GM23338 (cell line): ENCODE results near the gene TRAK1. TPM values are rescaled to one million over a fixed set of nuclear protein-coding genes. Genes with fewer than 3 reads are reported as not detected.

Source experiments
- ATAC-seq: fragments of 200-7000 bp; cut with Tn5 transposase; 3 replicates; pipeline ENCODE4 v1.9.1; 2020
- DNase-seq: peaks from one replicate; pipeline ENCODE4 v3.0.0-alpha.2; 2015; ENCODE audit warnings: low spot score
- H2AFZ ChIP-seq: fragments of 200-600 bp; sonication (generic); 2 replicates; pipeline ENCODE4 v1.8.0; 2016; ENCODE audit warnings: antibody characterized with exemption, mild to moderate bottlenecking, moderate library complexity
- H3F3A ChIP-seq: fragments of 200-600 bp; sonication (generic); replicated peaks from 2 replicates; pipeline ENCODE4 v1.8.0; 2017; ENCODE audit warnings: antibody characterized with exemption, mixed run types, low read depth
- H3K27ac ChIP-seq: fragments of 200-600 bp; sonication (generic); 2 replicates; pipeline ENCODE4 v1.6.1; 2016; ENCODE audit warnings: low read depth
- H3K27me3 ChIP-seq: fragments of 200-600 bp; sonication (generic); 2 replicates; pipeline ENCODE4 v1.8.0; 2016; ENCODE audit warnings: mild to moderate bottlenecking, mixed run types, moderate library complexity; ENCODE audit not compliant: insufficient read depth
- H3K36me3 ChIP-seq: fragments of 200-600 bp; sonication (generic); 2 replicates; pipeline ENCODE4 v1.8.0; 2016; ENCODE audit warnings: mild to moderate bottlenecking; ENCODE audit not compliant: insufficient read depth
- H3K4me1 ChIP-seq: fragments of 200-600 bp; sonication (generic); 2 replicates; pipeline ENCODE4 v1.8.0; 2016; ENCODE audit warnings: mild to moderate bottlenecking, moderate library complexity; ENCODE audit not compliant: insufficient read depth
- H3K4me2 ChIP-seq: fragments of 200-600 bp; sonication (generic); 2 replicates; pipeline ENCODE4 v1.7.1; 2017; ENCODE audit warnings: mixed run types
- H3K4me3 ChIP-seq: fragments of 200-600 bp; sonication (generic); 2 replicates; pipeline ENCODE4 v1.6.1; 2016; ENCODE audit warnings: mixed run types
- H3K79me2 ChIP-seq: fragments of 200-600 bp; sonication (generic); replicated peaks from 2 replicates; pipeline ENCODE4 v1.8.0; 2017; ENCODE audit warnings: mild to moderate bottlenecking; ENCODE audit not compliant: insufficient read depth
- H3K9me2 ChIP-seq: fragments of 200-600 bp; sonication (generic); 2 replicates; pipeline ENCODE4 v1.8.0; 2017; ENCODE audit not compliant: insufficient read depth
- H4K20me1 ChIP-seq: fragments of 200-600 bp; sonication (generic); replicated peaks from 2 replicates; pipeline ENCODE4 v1.8.0; 2017; ENCODE audit warnings: mild to moderate bottlenecking; ENCODE audit not compliant: insufficient read depth
- H3K27ac Mint-ChIP-seq: 2 replicates; pipeline ENCODE4 v1.8.0; 2020; ENCODE audit warnings: inconsistent platforms, mild to moderate bottlenecking, moderate library complexity, mixed read lengths
- H3K27me3 Mint-ChIP-seq: 3 replicates; pipeline ENCODE4 v1.8.0; 2022; ENCODE audit warnings: low read depth, mild to moderate bottlenecking, moderate library complexity, mixed read lengths, inconsistent platforms; ENCODE audit not compliant: insufficient read depth, poor library complexity
- H3K36me3 Mint-ChIP-seq: 3 replicates; pipeline ENCODE4 v1.8.0; 2021; ENCODE audit warnings: low read depth, mild to moderate bottlenecking, inconsistent platforms, moderate library complexity, mixed read lengths
- H3K4me1 Mint-ChIP-seq: 3 replicates; pipeline ENCODE4 v1.8.0; 2020; ENCODE audit warnings: mild to moderate bottlenecking, inconsistent platforms, mixed read lengths
- H3K4me3 Mint-ChIP-seq: 3 replicates; pipeline ENCODE4 v1.8.0; 2021; ENCODE audit warnings: moderate library complexity, mild to moderate bottlenecking, inconsistent platforms, mixed read lengths
- H3K9me3 Mint-ChIP-seq: 3 replicates; pipeline ENCODE4 v1.8.0; 2020; ENCODE audit warnings: moderate library complexity, mild to moderate bottlenecking, inconsistent platforms, mixed read lengths
- CREB1 ChIP-seq: fragments of 250-450 bp; sonication (Bioruptor Pico); IDR thresholded peaks from 2 replicates; pipeline ENCODE4 v1.5.0; 2020; ENCODE audit warnings: low read depth, mild to moderate bottlenecking, moderate library complexity
- JUNB ChIP-seq: IDR thresholded peaks from one replicate; pipeline ENCODE4 v1.6.1; 2016; ENCODE audit warnings: antibody characterized with exemption; ENCODE audit not compliant: unreplicated experiment
- NANOG ChIP-seq: IDR thresholded peaks from 2 replicates; pipeline ENCODE4 v1.6.1; 2016; ENCODE audit warnings: antibody characterized with exemption, borderline replicate concordance
- STAT1 ChIP-seq: IDR thresholded peaks from one replicate; pipeline ENCODE4 v1.6.1; 2016; ENCODE audit warnings: antibody characterized with exemption; ENCODE audit not compliant: unreplicated experiment
- polyA plus RNA-seq: library from polyadenylated mRNA; unstranded; fragments of >200 nt; fragmentation: Nextera tagmentation; extraction: Ambion mirVana; gene quantifications from 2 replicates; pipeline ENCODE4 v1.2.1, GENCODE V29; 2016
- total RNA-seq: library from RNA; depleted of rRNA; stranded (reverse); fragments of >200 nt; shearing (Covaris generic); gene quantifications from 2 replicates; pipeline ENCODE4 v1.2.3, GENCODE V29; 2014
- TF ChIP-seq, protein P1 (sequence below): fragments of 250-450 bp; sonication (Bioruptor Pico); IDR thresholded peaks from 2 replicates; pipeline ENCODE4 v1.5.0; 2020; ENCODE audit warnings: mild to moderate bottlenecking, moderate library complexity
- TF ChIP-seq, protein P2 (sequence below): IDR thresholded peaks from 2 replicates; pipeline ENCODE4 v1.6.1; 2016; ENCODE audit warnings: antibody characterized with exemption

The TRAK1 gene
- total and polyA plus RNA-seq, 2 experiments from 2014 or later, result 13.4 to 47.4 TPM

GRCh38 chr3:42159706-42160472, 68.7 kb downstream of the TRAK1 start (continued):
- TF ChIP-seq, protein P1, sequence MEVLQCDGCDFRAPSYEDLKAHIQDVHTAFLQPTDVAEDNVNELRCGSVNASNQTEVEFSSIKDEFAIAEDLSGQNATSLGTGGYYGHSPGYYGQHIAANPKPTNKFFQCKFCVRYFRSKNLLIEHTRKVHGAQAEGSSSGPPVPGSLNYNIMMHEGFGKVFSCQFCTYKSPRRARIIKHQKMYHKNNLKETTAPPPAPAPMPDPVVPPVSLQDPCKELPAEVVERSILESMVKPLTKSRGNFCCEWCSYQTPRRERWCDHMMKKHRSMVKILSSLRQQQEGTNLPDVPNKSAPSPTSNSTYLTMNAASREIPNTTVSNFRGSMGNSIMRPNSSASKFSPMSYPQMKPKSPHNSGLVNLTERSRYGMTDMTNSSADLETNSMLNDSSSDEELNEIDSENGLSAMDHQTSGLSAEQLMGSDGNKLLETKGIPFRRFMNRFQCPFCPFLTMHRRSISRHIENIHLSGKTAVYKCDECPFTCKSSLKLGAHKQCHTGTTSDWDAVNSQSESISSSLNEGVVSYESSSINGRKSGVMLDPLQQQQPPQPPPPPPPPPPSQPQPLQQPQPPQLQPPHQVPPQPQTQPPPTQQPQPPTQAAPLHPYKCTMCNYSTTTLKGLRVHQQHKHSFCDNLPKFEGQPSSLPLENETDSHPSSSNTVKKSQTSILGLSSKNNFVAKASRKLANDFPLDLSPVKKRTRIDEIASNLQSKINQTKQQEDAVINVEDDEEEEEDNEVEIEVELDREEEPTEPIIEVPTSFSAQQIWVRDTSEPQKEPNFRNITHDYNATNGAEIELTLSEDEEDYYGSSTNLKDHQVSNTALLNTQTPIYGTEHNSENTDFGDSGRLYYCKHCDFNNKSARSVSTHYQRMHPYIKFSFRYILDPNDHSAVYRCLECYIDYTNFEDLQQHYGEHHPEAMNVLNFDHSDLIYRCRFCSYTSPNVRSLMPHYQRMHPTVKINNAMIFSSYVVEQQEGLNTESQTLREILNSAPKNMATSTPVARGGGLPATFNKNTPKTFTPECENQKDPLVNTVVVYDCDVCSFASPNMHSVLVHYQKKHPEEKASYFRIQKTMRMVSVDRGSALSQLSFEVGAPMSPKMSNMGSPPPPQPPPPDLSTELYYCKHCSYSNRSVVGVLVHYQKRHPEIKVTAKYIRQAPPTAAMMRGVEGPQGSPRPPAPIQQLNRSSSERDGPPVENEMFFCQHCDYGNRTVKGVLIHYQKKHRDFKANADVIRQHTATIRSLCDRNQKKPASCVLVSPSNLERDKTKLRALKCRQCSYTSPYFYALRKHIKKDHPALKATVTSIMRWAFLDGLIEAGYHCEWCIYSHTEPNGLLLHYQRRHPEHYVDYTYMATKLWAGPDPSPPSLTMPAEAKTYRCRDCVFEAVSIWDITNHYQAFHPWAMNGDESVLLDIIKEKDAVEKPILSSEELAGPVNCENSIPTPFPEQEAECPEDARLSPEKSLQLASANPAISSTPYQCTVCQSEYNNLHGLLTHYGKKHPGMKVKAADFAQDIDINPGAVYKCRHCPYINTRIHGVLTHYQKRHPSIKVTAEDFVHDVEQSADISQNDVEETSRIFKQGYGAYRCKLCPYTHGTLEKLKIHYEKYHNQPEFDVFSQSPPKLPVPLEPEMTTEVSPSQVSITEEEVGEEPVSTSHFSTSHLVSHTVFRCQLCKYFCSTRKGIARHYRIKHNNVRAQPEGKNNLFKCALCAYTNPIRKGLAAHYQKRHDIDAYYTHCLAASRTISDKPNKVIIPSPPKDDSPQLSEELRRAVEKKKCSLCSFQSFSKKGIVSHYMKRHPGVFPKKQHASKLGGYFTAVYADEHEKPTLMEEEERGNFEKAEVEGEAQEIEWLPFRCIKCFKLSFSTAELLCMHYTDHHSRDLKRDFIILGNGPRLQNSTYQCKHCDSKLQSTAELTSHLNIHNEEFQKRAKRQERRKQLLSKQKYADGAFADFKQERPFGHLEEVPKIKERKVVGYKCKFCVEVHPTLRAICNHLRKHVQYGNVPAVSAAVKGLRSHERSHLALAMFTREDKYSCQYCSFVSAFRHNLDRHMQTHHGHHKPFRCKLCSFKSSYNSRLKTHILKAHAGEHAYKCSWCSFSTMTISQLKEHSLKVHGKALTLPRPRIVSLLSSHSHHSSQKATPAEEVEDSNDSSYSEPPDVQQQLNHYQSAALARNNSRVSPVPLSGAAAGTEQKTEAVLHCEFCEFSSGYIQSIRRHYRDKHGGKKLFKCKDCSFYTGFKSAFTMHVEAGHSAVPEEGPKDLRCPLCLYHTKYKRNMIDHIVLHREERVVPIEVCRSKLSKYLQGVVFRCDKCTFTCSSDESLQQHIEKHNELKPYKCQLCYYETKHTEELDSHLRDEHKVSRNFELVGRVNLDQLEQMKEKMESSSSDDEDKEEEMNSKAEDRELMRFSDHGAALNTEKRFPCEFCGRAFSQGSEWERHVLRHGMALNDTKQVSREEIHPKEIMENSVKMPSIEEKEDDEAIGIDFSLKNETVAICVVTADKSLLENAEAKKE (CRISPR knock-in tag), result peak; percentile 86; the same call in 1 of the 2 replicates
- TF ChIP-seq STAT1, result no peak
- no peak for TF ChIP-seq NANOG

GRCh38 chr3:42161050-42161935, 70.1 kb downstream of the TRAK1 start:
- Mint-ChIP-seq H3K27me3 (no peaks in the 10 kb centered on the region), H3K36me3 (no peaks in the 10 kb centered on the region), H3K9me3 (no peaks in the 10 kb centered on the region), H3K27ac (no peak overlapping the region), H3K4me1 (peaks cover 33% of the 10 kb centered on the region), H3K4me3 (peak overlapping the region; percentile 36; the same call in 2 of the 3 replicates)
- peaks cover 27% of the 10 kb centered on the region for H3K4me1 ChIP-seq
- no peaks in the 10 kb centered on the region for H3K9me2 ChIP-seq
- peaks cover 6% of the 10 kb centered on the region; the same call in 1 of the 2 replicates for H4K20me1 ChIP-seq
- H3F3A ChIP-seq, result no peaks in the 10 kb centered on the region
- peak overlapping the region; percentile 58 for H3K4me3 ChIP-seq
- no peak overlapping the region for H2AFZ ChIP-seq
- no peaks in the 10 kb centered on the region for H3K27me3 ChIP-seq
- no peak for ATAC-seq
- TF ChIP-seq JUNB (no peak), CREB1 (CRISPR knock-in tag) (no peak)
- TF ChIP-seq, protein P2, sequence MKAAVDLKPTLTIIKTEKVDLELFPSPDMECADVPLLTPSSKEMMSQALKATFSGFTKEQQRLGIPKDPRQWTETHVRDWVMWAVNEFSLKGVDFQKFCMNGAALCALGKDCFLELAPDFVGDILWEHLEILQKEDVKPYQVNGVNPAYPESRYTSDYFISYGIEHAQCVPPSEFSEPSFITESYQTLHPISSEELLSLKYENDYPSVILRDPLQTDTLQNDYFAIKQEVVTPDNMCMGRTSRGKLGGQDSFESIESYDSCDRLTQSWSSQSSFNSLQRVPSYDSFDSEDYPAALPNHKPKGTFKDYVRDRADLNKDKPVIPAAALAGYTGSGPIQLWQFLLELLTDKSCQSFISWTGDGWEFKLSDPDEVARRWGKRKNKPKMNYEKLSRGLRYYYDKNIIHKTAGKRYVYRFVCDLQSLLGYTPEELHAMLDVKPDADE, result no peak
- H3K4me2 ChIP-seq, result peak overlapping the region; percentile 80
- H3K79me2 ChIP-seq, result peaks cover 55% of the 10 kb centered on the region
- peak; percentile 28 for DNase-seq
- no peaks in the 10 kb centered on the region for H3K36me3 ChIP-seq
- peak overlapping the region; percentile 93; the same call in 1 of the 2 replicates for H3K27ac ChIP-seq
